ENCODE results near the gene NAB2. TPM values are rescaled to one million over a fixed set of nuclear protein-coding genes. Genes with fewer than 3 reads are reported as not detected.

The NAB2 gene
- total and polyA plus RNA-seq, 10 of the 15 experiments (the other 5 are each of a cell fraction or from before 2014, with no cell fraction given), result 0.35 to 35.2 (median 15.3) TPM

GRCh38 chr12:57110104-57111030 lies 21.5 kb downstream of the NAB2 start (continued):
- TF ChIP-seq CBX3 (IDR thresholded peaks at IDR 0.05; ENCODE audit: borderline replicate concordance, low read depth) (no peak), BMI1 (IDR thresholded peaks at IDR 0.05; ENCODE audit: borderline replicate concordance) (no peak), PAX8 (IDR thresholded peaks at IDR 0.05) (no peak), POU2F2 (IDR thresholded peaks at IDR 0.05; ENCODE audit: borderline replicate concordance, low read depth, low read length) (peak; percentile 33; the same call in 1 of the 3 replicates), HDGF (IDR thresholded peaks at IDR 0.05) (peak; percentile 38), CTCF (IDR thresholded peaks at IDR 0.05 in 2 of 3, conservative IDR thresholded peaks at IDR 0.05 in 1 of 3; ENCODE audit: control insufficient read depth in 2 of 3, extremely low read depth in 1 of 3, insufficient read depth in 1 of 3, low read depth in 3 of 3, low read length in 3 of 3) (peak in 1 of 3 experiments; percentile 8; a peak in 1 of 6 replicates), EED (IDR thresholded peaks at IDR 0.05; ENCODE audit: low read depth) (peak; percentile 44; the same call in 1 of the 2 replicates)
